ENCODE measurements around the gene SLC6A20.

Gene SLC6A20

DNA sequence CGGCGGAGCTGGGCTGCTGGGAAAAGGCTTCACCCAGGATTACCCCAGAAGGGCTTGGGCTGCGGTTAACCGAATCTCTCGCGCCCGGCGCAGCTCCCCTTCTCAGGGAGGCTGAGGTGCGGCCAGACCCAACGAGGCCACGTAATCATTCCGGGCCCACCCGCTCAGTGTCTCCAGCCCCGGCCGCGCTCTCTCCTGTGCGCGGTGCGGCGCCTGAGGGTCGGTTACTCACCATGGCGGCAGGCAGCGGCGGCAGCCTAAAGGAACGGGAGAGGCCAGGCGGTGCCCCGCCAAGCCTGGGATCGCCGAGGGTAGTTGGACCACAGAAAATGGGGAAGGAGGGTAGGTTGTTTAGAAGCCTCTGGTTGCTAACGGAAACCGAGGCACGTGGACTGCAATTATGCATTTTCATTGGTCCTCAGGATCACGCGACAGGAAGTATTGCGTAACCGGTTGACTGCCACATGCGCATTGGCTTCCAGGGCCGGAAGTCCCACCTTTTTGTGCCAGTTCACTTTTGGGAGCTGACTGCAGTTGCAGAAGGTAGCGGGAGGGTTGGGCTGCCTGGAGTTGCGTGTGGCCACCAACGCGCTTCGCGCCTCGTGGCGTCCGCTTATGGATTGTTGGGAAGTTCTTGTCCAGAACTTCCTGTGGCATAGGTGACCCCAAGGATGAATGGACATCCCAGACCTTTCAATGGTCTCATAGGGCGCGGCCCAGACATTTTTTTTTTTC is 45.6 kb upstream of the SLC6A20 start, which contains the start of gene LZTFL1 (continued):
- TF ChIP-seq, protein P1, sequence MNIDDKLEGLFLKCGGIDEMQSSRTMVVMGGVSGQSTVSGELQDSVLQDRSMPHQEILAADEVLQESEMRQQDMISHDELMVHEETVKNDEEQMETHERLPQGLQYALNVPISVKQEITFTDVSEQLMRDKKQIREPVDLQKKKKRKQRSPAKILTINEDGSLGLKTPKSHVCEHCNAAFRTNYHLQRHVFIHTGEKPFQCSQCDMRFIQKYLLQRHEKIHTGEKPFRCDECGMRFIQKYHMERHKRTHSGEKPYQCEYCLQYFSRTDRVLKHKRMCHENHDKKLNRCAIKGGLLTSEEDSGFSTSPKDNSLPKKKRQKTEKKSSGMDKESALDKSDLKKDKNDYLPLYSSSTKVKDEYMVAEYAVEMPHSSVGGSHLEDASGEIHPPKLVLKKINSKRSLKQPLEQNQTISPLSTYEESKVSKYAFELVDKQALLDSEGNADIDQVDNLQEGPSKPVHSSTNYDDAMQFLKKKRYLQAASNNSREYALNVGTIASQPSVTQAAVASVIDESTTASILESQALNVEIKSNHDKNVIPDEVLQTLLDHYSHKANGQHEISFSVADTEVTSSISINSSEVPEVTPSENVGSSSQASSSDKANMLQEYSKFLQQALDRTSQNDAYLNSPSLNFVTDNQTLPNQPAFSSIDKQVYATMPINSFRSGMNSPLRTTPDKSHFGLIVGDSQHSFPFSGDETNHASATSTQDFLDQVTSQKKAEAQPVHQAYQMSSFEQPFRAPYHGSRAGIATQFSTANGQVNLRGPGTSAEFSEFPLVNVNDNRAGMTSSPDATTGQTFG (tag by site-specific recombination; IDR thresholded peaks at IDR 0.05; ENCODE audit: borderline replicate concordance), result no peak
- TF ChIP-seq HOXA7 (CRISPR knock-in tag; IDR thresholded peaks at IDR 0.05; ENCODE audit: borderline replicate concordance), result no peak
- TF ChIP-seq, protein P2, sequence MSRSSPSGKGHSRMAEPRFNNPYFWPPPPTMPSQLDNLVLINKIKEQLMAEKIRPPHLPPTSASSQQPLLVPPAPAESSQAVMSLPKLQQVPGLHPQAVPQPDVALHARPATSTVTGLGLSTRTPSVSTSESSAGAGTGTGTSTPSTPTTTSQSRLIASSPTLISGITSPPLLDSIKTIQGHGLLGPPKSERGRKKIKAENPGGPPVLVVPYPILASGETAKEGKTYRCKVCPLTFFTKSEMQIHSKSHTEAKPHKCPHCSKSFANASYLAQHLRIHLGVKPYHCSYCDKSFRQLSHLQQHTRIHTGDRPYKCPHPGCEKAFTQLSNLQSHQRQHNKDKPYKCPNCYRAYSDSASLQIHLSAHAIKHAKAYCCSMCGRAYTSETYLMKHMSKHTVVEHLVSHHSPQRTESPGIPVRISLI (tag by site-specific recombination; IDR thresholded peaks at IDR 0.05), result no peak
- no peak for TF ChIP-seq ZNF292 (tag by site-specific recombination; IDR thresholded peaks at IDR 0.05; ENCODE audit: borderline replicate concordance, low read depth)
- no peak for TF ChIP-seq ZNF184 (tag by site-specific recombination; IDR thresholded peaks at IDR 0.05)
- TF ChIP-seq ZNF248 (tag by site-specific recombination; IDR thresholded peaks at IDR 0.05), result no peak
- TF ChIP-seq, protein P3, sequence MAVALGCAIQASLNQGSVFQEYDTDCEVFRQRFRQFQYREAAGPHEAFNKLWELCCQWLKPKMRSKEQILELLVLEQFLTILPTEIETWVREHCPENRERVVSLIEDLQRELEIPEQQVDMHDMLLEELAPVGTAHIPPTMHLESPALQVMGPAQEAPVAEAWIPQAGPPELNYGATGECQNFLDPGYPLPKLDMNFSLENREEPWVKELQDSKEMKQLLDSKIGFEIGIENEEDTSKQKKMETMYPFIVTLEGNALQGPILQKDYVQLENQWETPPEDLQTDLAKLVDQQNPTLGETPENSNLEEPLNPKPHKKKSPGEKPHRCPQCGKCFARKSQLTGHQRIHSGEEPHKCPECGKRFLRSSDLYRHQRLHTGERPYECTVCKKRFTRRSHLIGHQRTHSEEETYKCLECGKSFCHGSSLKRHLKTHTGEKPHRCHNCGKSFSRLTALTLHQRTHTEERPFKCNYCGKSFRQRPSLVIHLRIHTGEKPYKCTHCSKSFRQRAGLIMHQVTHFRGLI (tag by site-specific recombination; IDR thresholded peaks at IDR 0.05), result peak; percentile 63
- TF ChIP-seq ZNF274 (IDR thresholded peaks at IDR 0.05; ENCODE audit: low read length), result no peak
- TF ChIP-seq ZNF274 (tag by site-specific recombination; IDR thresholded peaks at IDR 0.05; ENCODE audit: borderline replicate concordance), result no peak
- no peak for TF ChIP-seq ZFP3 (tag by site-specific recombination; IDR thresholded peaks at IDR 0.05; ENCODE audit: low read depth)
- TF ChIP-seq ZNF585B (tag by site-specific recombination; IDR thresholded peaks at IDR 0.05), result no peak
- no peak for TF ChIP-seq ZNF2 (tag by site-specific recombination; IDR thresholded peaks at IDR 0.05)
- no peak for TF ChIP-seq ZNF37A (tag by site-specific recombination; IDR thresholded peaks at IDR 0.05)
- no peak for TF ChIP-seq ZNF501 (tag by site-specific recombination; IDR thresholded peaks at IDR 0.05)
- TF ChIP-seq ZNF626 (tag by site-specific recombination; IDR thresholded peaks at IDR 0.05), result no peak
- TF ChIP-seq ZNF473 (tag by site-specific recombination; IDR thresholded peaks at IDR 0.05), result no peak
- no peak for TF ChIP-seq FEZF1 (tag by site-specific recombination; IDR thresholded peaks at IDR 0.05)
- TF ChIP-seq ZSCAN30 (tag by site-specific recombination; IDR thresholded peaks at IDR 0.05), result 0 out of 2 replicates have a peak, but pooled peaks have one; percentile 38
- TF ChIP-seq ZNF785 (tag by site-specific recombination; IDR thresholded peaks at IDR 0.05), result no peak
- TF ChIP-seq, protein P4, sequence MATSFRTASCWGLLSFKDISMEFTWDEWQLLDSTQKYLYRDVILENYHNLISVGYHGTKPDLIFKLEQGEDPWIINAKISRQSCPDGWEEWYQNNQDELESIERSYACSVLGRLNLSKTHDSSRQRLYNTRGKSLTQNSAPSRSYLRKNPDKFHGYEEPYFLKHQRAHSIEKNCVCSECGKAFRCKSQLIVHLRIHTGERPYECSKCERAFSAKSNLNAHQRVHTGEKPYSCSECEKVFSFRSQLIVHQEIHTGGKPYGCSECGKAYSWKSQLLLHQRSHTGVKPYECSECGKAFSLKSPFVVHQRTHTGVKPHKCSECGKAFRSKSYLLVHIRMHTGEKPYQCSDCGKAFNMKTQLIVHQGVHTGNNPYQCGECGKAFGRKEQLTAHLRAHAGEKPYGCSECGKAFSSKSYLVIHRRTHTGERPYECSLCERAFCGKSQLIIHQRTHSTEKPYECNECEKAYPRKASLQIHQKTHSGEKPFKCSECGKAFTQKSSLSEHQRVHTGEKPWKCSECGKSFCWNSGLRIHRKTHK (tag by site-specific recombination; IDR thresholded peaks at IDR 0.05), result no peak
- no peak for TF ChIP-seq ZNF155 (tag by site-specific recombination; IDR thresholded peaks at IDR 0.05)
- TF ChIP-seq, protein P5, sequence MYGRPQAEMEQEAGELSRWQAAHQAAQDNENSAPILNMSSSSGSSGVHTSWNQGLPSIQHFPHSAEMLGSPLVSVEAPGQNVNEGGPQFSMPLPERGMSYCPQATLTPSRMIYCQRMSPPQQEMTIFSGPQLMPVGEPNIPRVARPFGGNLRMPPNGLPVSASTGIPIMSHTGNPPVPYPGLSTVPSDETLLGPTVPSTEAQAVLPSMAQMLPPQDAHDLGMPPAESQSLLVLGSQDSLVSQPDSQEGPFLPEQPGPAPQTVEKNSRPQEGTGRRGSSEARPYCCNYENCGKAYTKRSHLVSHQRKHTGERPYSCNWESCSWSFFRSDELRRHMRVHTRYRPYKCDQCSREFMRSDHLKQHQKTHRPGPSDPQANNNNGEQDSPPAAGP (tag by site-specific recombination; IDR thresholded peaks at IDR 0.05), result no peak
- TF ChIP-seq, protein P6, sequence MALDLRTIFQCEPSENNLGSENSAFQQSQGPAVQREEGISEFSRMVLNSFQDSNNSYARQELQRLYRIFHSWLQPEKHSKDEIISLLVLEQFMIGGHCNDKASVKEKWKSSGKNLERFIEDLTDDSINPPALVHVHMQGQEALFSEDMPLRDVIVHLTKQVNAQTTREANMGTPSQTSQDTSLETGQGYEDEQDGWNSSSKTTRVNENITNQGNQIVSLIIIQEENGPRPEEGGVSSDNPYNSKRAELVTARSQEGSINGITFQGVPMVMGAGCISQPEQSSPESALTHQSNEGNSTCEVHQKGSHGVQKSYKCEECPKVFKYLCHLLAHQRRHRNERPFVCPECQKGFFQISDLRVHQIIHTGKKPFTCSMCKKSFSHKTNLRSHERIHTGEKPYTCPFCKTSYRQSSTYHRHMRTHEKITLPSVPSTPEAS (tag by site-specific recombination; IDR thresholded peaks at IDR 0.05), result no peak
- no peak for TF ChIP-seq ZNF843 (tag by site-specific recombination; IDR thresholded peaks at IDR 0.05)
- TF ChIP-seq ZBTB20 (tag by site-specific recombination; IDR thresholded peaks at IDR 0.05), result peak; percentile 9; the same call in 1 of the 2 replicates
- TF ChIP-seq ZNF777 (tag by site-specific recombination; IDR thresholded peaks at IDR 0.05; ENCODE audit: borderline replicate concordance), result no peak
- TF ChIP-seq SALL2 (tag by site-specific recombination; IDR thresholded peaks at IDR 0.05; ENCODE audit: borderline replicate concordance), result no peak
- TF ChIP-seq, protein P7, sequence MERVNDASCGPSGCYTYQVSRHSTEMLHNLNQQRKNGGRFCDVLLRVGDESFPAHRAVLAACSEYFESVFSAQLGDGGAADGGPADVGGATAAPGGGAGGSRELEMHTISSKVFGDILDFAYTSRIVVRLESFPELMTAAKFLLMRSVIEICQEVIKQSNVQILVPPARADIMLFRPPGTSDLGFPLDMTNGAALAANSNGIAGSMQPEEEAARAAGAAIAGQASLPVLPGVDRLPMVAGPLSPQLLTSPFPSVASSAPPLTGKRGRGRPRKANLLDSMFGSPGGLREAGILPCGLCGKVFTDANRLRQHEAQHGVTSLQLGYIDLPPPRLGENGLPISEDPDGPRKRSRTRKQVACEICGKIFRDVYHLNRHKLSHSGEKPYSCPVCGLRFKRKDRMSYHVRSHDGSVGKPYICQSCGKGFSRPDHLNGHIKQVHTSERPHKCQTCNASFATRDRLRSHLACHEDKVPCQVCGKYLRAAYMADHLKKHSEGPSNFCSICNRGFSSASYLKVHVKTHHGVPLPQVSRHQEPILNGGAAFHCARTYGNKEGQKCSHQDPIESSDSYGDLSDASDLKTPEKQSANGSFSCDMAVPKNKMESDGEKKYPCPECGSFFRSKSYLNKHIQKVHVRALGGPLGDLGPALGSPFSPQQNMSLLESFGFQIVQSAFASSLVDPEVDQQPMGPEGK (tag by site-specific recombination; IDR thresholded peaks at IDR 0.05), result no peak
- no peak for TF ChIP-seq ZNF768 (tag by site-specific recombination; IDR thresholded peaks at IDR 0.05)
- no peak for TF ChIP-seq ZNF302 (tag by site-specific recombination; IDR thresholded peaks at IDR 0.05; ENCODE audit: low read depth)

Data from HEK293 (cell line).